HG02610 (cell line): ENCODE measurements around the gene ZNF354C.

ENCODE experiments used
- ATAC-seq: cut with Tn5 transposase; IDR thresholded peaks from one replicate; pipeline ENCODE4 v1.9.1; 2021; ENCODE audit warnings: mild to moderate bottlenecking, moderate library complexity; ENCODE audit not compliant: unreplicated experiment

The ZNF354C gene

GRCh38 chr5:179126506-179126991 is 66.4 kb downstream of the ZNF354C start:
- ATAC-seq = no peak

- ATAC-seq = no peak
Observed at GRCh38 chr5:179127136-179128040, 67.2 kb downstream of the ZNF354C start.

GRCh38 chr5:179128041-179128365 is 67.8 kb downstream of the ZNF354C start:
- no peak for ATAC-seq

GRCh38 chr5:179128976-179129375 is 68.8 kb downstream of the ZNF354C start:
- ATAC-seq = no peak

GRCh38 chr5:179129607-179130071 is 69.5 kb downstream of the ZNF354C start:
- ATAC-seq = no peak

GRCh38 chr5:179130101-179130681 is 70.0 kb downstream of the ZNF354C start:
- no peak for ATAC-seq

- ATAC-seq = no peak
Observed at GRCh38 chr5:179131321-179131835, 71.2 kb downstream of the ZNF354C start.

- no peak for ATAC-seq
Observed at GRCh38 chr5:179131886-179132585, 71.9 kb downstream of the ZNF354C start.

GRCh38 chr5:179132586-179133355 is 72.6 kb downstream of the ZNF354C start:
- no peak for ATAC-seq
